ENCODE data around the gene DUOXA1. TPM values are rescaled to one million over a fixed set of nuclear protein-coding genes. Genes with fewer than 3 reads are reported as not detected.

DUOXA1 gene
- total RNA-seq, 4 donors from 2014 or later = not detected

DNA sequence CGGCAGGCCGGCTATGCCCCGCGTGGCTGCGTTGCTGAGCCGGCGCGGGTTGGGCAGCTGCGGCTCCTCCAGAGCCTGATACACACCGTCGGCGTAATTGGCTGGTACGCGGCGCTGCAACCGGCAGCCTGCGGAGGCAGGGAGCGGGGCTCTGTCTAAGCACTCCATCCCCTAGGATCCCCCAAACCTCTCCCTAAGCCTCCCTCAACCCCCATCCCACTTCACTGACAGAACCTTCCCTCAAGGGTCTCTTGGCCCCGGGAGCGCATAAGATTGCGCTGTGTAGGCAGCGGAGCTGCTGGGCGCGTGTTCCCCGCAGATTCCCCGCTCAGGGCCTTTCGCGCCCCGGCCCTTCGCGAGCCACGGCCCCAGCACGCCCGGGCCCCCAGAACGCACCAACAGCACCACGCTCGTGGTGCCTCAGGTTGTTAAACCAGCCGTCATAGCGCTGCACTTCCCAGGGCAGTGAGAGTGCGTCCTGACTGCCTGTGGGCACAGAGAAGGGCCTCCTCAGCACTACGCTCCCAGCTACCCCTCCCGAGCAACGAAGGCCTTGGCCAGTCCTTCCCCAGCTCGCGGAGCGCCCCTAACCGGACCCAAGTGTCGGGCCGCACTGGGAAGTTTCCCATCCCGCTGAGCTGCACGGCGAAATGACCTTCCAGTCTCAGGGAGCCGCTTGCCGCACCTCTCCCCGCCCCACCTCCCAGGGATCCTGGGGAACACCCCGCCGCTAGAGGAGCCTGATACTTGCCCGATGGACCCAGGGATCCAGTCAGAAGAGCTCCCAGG lies 16.9 kb downstream of the DUOXA1 start:
- TF ChIP-seq POLR2A (IDR thresholded peaks at IDR 0.05) = no peak
- TF ChIP-seq, protein P1, sequence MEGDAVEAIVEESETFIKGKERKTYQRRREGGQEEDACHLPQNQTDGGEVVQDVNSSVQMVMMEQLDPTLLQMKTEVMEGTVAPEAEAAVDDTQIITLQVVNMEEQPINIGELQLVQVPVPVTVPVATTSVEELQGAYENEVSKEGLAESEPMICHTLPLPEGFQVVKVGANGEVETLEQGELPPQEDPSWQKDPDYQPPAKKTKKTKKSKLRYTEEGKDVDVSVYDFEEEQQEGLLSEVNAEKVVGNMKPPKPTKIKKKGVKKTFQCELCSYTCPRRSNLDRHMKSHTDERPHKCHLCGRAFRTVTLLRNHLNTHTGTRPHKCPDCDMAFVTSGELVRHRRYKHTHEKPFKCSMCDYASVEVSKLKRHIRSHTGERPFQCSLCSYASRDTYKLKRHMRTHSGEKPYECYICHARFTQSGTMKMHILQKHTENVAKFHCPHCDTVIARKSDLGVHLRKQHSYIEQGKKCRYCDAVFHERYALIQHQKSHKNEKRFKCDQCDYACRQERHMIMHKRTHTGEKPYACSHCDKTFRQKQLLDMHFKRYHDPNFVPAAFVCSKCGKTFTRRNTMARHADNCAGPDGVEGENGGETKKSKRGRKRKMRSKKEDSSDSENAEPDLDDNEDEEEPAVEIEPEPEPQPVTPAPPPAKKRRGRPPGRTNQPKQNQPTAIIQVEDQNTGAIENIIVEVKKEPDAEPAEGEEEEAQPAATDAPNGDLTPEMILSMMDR (IDR thresholded peaks at IDR 0.05 in 4 of 5, conservative IDR thresholded peaks at IDR 0.05 in 1 of 5) = no peak
- H3K4me3 ChIP-seq = peak overlapping the region in 1 of 4 donors; percentile 11
- peaks cover 79 to 89% (median 87%) of the 10 kb centered on the region in 3 donors for H3K27me3 ChIP-seq
- ATAC-seq (no peak), DNase-seq (no peak)
- no peaks in the 10 kb centered on the region for H3K36me3 ChIP-seq
- intact Hi-C loops (cut with DNase I; ENCODE audit: low total_unique reads) = no loop called here
- H3K9me3 ChIP-seq = no peaks in the 10 kb centered on the region
- in situ Hi-C loops (cut with MboI; ENCODE audit: low sequenced_read_pairs in 4 of 4) = no loop called here
- peaks cover 6 to 15% of the 10 kb centered on the region in 2 donors for H3K4me1 ChIP-seq
- H3K27ac ChIP-seq = no peak overlapping the region

DNA sequence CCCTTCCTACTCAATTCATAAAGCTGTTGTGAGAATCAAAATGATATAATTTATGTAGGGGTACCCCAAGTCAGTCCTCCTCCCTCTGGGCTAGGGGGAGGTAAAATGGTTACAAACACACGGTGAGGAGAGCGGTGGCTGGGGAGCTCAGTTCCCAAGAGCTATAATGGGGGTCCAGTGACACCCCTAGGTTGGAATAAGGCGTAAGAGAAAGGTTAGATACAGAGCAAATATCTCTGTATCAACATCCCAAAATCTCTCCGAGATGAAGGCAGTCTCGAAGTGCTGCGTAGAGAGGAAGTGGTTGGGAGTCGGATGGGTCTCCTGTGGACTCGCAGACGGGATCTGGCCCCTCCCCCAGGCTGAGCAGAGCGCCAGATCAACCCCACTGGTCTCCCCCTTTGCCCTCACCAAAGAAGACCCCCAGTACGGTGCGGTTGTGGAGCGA lies 17.5 kb downstream of the DUOXA1 start:
- Histone ChIP-seq H3K36me3 (no peaks in the 10 kb centered on the region), H3K9me3 (no peaks in the 10 kb centered on the region), H3K27me3 (peaks cover 73 to 83% (median 82%) of the 10 kb centered on the region in 3 donors), H3K4me1 (peaks cover 3 to 14% of the 10 kb centered on the region in 2 donors), H3K4me3 (peak overlapping the region in 1 of 4 donors; percentile 11), H3K27ac (no peak overlapping the region)
- intact Hi-C loops (cut with DNase I; ENCODE audit: low total_unique reads) (no loop called here), in situ Hi-C loops (cut with MboI; ENCODE audit: low sequenced_read_pairs in 4 of 4) (no loop called here)
- DNase-seq (no peak), ATAC-seq (no peak)
- TF ChIP-seq, protein P1 (IDR thresholded peaks at IDR 0.05 in 4 of 5, conservative IDR thresholded peaks at IDR 0.05 in 1 of 5) = no peak
- TF ChIP-seq POLR2A (IDR thresholded peaks at IDR 0.05) = no peak

DNA sequence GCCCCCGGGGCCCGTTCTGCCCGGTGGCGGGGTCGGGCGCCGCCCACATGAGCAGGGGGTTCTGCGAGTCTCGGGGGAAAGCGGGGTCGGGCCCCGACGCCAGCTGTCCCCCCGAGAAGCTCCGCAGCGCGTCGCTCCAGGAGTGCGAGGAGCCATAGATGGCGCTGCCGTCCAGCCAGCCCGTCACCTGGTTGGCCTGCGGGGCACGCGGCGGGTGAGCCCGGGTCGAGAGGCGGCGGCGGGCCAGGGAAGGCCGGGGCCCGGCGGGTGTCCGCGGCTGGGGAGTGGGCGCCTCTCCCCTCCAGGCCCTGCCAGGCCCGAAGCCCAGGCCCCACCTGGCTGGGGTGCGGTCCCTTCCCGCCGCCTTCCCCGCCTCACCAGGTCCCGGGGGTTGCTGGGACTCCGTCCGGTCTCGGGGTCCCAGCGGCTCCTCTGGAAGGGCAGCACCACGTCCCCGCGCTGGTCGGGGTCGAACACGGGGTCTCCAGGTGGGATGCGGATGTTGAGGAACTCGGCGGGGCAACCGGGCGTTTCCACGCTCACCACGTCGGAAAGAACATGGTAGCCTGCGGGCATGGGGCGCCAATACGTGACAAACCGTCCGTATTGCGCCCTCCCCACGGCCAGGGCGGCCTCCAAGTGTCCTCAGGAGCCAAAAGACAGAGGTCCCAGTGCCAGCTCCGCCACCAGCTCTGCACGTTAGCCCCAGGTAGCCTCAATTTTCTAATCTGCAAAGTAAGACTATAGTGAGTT lies 18.1 kb downstream of the DUOXA1 start:
- Histone ChIP-seq H3K4me1 (peaks cover 3 to 8% of the 10 kb centered on the region in 2 donors), H3K9me3 (no peaks in the 10 kb centered on the region), H3K36me3 (no peaks in the 10 kb centered on the region), H3K4me3 (no peak overlapping the region), H3K27ac (no peak overlapping the region), H3K27me3 (peaks cover 67 to 77% (median 76%) of the 10 kb centered on the region in 3 donors)
- TF ChIP-seq, protein P1 (IDR thresholded peaks at IDR 0.05 in 4 of 5, conservative IDR thresholded peaks at IDR 0.05 in 1 of 5) = no peak
- TF ChIP-seq POLR2A (IDR thresholded peaks at IDR 0.05) = no peak
- ATAC-seq (no peak), DNase-seq (no peak)
- in situ Hi-C loops (cut with MboI; ENCODE audit: low sequenced_read_pairs in 4 of 4) = no loop called here
- intact Hi-C loops (cut with DNase I; ENCODE audit: low total_unique reads) = no loop called here

DNA sequence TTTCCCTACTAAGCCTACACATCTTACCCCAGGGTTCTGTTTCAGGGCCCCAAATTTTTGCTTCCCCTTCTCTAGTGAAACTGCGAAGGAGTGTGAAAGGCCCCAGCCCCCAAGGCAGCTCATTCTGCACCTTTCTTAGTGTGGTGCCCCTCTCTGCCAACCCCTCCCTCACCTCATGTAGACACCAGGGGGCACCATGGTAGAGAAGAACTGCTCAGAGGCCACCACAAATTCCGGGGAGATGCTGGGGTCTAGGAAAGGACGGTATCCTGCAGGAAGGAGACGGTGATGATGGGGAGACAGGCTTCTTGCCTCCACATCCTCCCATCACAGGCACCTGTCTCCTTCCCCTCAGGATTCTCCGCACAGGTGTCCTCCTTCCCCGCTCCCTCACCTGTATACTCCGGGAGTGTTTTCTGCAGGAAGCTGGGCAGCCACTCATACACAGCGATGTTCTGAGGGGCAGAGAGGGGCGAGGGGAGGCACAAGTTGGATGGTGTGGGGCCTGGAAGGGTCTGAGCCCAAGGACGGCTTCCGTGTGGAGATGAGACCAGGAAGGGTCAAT lies 19.3 kb downstream of the DUOXA1 start:
- Histone ChIP-seq H3K9me3 (no peaks in the 10 kb centered on the region), H3K4me1 (peaks cover 3 to 6% of the 10 kb centered on the region in 2 donors), H3K27ac (no peak overlapping the region), H3K4me3 (no peak overlapping the region), H3K36me3 (no peaks in the 10 kb centered on the region), H3K27me3 (peaks cover 56 to 65% (median 64%) of the 10 kb centered on the region in 3 donors)
- DNase-seq (no peak), ATAC-seq (no peak)
- in situ Hi-C loops (cut with MboI; ENCODE audit: low sequenced_read_pairs in 4 of 4) (no loop called here), intact Hi-C loops (cut with DNase I; ENCODE audit: low total_unique reads) (no loop called here)
- TF ChIP-seq POLR2A (IDR thresholded peaks at IDR 0.05) = no peak
- TF ChIP-seq, protein P1 (IDR thresholded peaks at IDR 0.05 in 4 of 5, conservative IDR thresholded peaks at IDR 0.05 in 1 of 5) = no peak
